ENCODE results near the gene GUCD1. TPM values are rescaled to one million over a fixed set of nuclear protein-coding genes. Genes with fewer than 3 reads are reported as not detected.
A peak's percentile ranks its signal among the peaks of the same experiment; 100 is the strongest.

Gene GUCD1
- total and polyA plus RNA-seq, 2 of the 13 experiments (the other 11 are each of a cell fraction or from before 2014, with no cell fraction given), result 128 to 245 TPM

GRCh38 chr22:24525416-24526037 is 29.4 kb downstream of the GUCD1 start (continued):
- no peak for TF ChIP-seq ZNF431 (CRISPR knock-in tag; IDR thresholded peaks at IDR 0.05; ENCODE audit: borderline replicate concordance, low read depth)
- no peak for TF ChIP-seq ZNF503 (CRISPR knock-in tag; IDR thresholded peaks at IDR 0.05)
- TF ChIP-seq ZBTB38 (CRISPR knock-in tag; IDR thresholded peaks at IDR 0.05), result no peak
- TF ChIP-seq BCLAF1 (IDR thresholded peaks at IDR 0.05), result no peak
- TF ChIP-seq TERF1 (CRISPR knock-in tag; IDR thresholded peaks at IDR 0.05), result no peak
- 0 out of 2 replicates have a peak, but pooled peaks have one; percentile 46 for TF ChIP-seq ZBTB20 (CRISPR knock-in tag; IDR thresholded peaks at IDR 0.05; ENCODE audit: borderline replicate concordance, low read depth)
- TF ChIP-seq CEBPG (CRISPR knock-in tag; IDR thresholded peaks at IDR 0.05), result no peak
- TF ChIP-seq ZNF234 (CRISPR knock-in tag; conservative IDR thresholded peaks at IDR 0.05), result no peak
- no peak for TF ChIP-seq KDM6A (CRISPR knock-in tag; IDR thresholded peaks at IDR 0.05; ENCODE audit: low read depth)
- no peak for TF ChIP-seq TP53 (CRISPR knock-in tag; conservative IDR thresholded peaks at IDR 0.05)
- TF ChIP-seq ZNF20 (CRISPR knock-in tag; IDR thresholded peaks at IDR 0.05), result no peak
- no peak for TF ChIP-seq ZFP41 (CRISPR knock-in tag; IDR thresholded peaks at IDR 0.05; ENCODE audit: borderline replicate concordance)
- peak; percentile 28 for TF ChIP-seq POGZ (CRISPR knock-in tag; IDR thresholded peaks at IDR 0.05)
- TF ChIP-seq KLF13 (CRISPR knock-in tag; IDR thresholded peaks at IDR 0.05), result no peak
- no peak for TF ChIP-seq SMYD3 (CRISPR knock-in tag; IDR thresholded peaks at IDR 0.05)
- TF ChIP-seq JDP2 (CRISPR knock-in tag; IDR thresholded peaks at IDR 0.05; ENCODE audit: borderline replicate concordance), result no peak
- TF ChIP-seq NR2F2 (IDR thresholded peaks at IDR 0.05; ENCODE audit: borderline replicate concordance, low read depth), result peak; percentile 95
- TF ChIP-seq HHEX (CRISPR knock-in tag; IDR thresholded peaks at IDR 0.05), result no peak
- TF ChIP-seq ESRRA (CRISPR knock-in tag; IDR thresholded peaks at IDR 0.05; ENCODE audit: low read depth), result peak; percentile 95
- no peak for TF ChIP-seq TAF1 (CRISPR knock-in tag; IDR thresholded peaks at IDR 0.05)
- no peak for TF ChIP-seq PCBP1 (IDR thresholded peaks at IDR 0.05; ENCODE audit: borderline replicate concordance, low read depth, low read length)
- no peak for TF ChIP-seq PLSCR1 (CRISPR knock-in tag; IDR thresholded peaks at IDR 0.05; ENCODE audit: borderline replicate concordance)
- TF ChIP-seq BRCA1 (CRISPR knock-in tag; IDR thresholded peaks at IDR 0.05), result no peak
- peak; percentile 64 for TF ChIP-seq ZGPAT (CRISPR knock-in tag; IDR thresholded peaks at IDR 0.05)
